HG02852 (cell line): ENCODE data around the gene CACNA2D4.

Experiments used
- ATAC-seq: cut with Tn5 transposase; IDR thresholded peaks from one replicate; pipeline ENCODE4 v1.9.1; 2021; ENCODE audit warnings: mild to moderate bottlenecking, moderate library complexity; ENCODE audit not compliant: unreplicated experiment

The CACNA2D4 gene

DNA sequence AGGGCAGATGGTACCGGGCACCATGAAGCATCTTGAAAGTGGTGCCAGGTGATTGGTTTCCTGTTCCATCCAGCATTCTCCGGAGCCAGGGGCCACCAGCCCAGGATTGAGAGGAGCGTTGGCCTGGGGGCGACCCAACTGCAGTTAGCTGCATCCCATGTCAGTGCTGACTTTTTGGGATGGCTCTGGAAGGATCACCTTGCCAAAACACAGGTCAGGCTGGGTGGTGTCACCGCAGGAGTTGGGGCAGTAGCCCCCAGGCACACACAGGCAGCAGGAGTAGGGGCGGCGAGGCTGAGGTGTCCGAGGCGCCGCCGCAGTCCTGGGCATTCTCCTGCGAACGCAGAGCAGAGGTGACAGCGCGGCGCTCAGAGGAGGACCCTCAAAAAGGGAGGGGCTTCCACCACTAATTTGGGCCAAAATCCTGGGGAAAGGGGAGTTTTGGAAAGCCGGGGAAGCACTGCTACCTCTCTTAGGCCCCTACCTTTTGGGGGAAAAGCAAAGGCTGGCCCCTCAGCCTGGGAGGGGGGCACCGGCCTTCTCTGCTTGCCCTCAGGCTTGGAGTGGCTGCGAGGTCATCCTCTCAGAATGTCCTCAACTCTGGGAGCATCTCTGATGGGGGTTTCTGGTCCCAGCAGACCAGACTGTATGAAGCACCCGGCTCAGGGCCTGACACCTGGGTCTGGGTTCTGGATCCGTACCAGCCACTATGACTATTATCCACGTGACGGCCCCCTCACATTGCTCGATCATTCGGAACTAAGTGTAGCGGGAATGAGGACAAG is 124.8 kb downstream of the CACNA2D4 start:
- no peak for ATAC-seq

DNA sequence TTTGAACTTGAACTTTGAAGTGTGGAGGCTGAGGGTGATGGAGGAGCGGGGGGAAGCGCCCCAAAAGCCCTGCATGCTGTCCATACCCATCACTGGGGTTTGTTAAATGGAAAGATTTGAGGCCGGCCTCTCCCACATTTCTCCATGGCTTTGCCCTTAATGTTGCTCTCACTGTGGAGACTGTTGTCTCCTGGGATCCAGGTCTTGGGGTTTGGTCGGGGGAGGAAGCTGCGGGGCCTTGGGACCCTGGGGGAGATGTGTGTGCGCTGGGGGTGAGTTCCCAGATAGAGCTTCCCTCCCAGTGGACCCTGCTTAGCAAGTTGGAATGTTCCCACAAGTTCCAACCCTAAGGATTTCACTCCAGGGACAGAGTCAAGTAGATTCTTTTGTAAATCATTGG is 126.0 kb downstream of the CACNA2D4 start:
- no peak for ATAC-seq

DNA sequence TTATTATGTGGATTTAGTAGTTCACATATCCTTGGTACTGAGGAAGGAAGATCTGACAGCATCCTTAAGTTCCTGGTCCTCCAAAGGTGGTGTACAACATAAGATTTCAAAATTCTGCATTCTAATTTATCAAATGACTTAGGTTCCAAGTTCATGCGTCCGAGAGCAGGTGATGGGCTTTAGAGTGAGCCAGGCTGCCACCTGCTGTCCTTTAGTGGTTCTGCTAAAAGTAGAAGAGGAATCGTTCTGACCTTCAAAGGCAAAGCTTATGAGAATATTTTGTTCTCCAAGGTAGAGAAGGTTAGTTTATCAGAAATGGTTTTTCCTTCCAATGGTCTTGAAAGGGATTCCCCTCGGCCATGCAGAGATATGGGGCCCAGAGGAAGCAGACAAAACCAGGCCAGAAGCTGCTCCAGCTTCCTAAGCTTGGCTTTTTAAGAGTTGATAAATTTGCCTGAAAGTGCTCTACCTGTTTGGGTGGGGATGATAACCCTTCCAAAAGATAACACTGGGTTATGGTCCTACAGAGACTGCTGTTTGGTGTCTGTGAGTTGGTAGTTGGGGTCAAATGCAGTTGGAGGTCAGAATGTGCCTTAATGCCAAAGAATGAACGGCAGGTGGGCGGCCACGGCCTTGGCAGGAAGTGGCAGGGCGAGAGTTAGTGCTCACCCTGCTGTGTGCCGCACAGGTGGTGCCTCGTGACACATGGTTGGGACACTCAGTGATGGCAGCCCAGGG is 127.2 kb downstream of the CACNA2D4 start:
- no peak for ATAC-seq

DNA sequence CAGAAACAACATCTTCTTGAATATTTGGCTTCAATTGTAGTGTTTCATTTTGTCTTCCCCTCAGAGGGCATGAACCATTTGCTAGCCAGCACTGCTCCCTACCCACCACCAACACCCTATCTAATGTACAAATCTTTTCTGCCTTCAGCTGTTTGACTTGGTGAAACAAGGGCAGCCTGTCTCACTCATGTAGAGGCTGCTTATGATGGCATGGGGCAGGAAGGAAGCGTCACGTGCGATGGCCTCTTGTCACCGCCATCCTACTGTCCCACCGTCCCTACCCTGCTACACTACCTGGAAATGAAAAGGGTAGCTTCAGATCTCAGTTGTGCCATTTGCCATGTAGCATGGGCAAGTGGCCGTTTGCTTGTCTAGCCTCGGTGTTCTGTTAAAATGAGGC is 128.0 kb downstream of the CACNA2D4 start:
- ATAC-seq: no peak

DNA sequence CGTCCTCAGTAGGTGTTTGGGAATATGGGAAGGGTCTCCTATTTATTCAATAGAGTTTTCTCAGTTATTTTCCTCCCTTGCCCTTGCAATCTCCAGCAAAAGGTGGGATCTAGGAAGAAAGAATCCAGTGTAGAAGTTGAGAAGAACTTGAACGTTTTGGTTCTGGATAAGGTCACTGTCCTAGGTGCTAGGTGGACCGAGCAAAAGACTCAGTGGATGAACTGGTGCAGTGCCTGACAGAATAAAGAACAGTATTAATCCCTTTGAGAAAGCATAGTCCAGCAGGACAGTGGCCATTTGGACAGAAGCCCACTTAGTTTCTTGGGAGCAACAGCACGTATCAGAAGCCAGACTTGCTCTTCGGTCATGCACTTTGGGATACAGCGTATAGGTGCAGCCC is 130.7 kb downstream of the CACNA2D4 start:
- ATAC-seq: no peak

DNA sequence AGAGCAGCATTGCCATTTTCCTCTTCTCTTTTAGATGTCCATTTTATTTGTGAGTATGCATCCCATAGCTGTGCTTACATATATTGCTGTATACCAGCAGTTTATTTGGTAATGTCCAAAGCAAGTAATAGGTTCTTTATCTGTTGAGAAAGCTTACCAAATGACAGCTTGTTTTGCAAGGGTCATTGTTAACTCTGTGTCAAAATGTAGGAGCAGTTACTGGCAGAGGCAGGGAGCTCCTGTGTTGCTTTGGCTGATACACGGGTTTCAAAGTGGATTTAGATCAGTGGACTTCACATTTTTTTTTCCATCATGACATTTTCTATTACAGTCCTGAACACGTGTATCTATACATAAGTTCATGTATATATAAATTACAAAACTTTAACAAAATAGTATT is 136.2 kb downstream of the CACNA2D4 start:
- no peak for ATAC-seq

DNA sequence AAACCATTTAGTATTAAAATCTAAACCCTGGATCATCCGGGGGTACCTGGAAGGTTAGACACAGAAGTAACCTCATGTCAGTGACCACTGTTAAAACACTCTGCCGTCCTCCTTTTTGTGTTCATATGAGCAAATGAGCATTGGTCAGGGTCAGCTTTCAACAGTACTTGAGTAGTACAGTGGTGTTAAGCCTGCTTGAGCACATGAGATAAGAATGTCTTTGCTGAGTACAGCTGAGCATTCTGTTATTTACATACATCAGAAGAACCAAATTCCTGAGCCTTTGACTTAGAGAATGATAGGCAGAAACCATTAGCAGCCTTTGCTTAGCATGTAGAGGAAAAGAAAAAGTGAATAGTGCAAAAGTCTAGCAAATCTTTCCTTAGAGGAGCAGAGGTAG is 136.7 kb downstream of the CACNA2D4 start:
- no peak for ATAC-seq

DNA sequence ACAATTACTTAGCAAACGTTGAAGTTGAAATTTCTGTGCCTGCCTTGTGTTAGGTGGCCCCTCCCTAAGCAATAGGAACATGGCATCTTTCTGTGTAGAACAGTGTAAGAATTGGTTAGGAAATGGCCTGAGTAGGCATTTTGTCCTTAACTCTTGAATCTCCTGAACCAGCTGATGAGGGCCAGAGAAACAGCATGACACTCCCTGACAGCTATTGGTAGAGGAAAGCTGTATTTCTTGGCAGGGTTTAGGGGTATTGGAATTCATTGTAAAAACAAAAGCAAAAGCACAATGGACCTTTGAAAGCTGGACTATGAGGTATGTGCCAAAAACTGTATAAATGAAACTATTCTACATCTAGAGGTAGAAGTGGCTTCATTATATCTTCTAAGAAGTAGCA is 138.7 kb downstream of the CACNA2D4 start:
- ATAC-seq: no peak

DNA sequence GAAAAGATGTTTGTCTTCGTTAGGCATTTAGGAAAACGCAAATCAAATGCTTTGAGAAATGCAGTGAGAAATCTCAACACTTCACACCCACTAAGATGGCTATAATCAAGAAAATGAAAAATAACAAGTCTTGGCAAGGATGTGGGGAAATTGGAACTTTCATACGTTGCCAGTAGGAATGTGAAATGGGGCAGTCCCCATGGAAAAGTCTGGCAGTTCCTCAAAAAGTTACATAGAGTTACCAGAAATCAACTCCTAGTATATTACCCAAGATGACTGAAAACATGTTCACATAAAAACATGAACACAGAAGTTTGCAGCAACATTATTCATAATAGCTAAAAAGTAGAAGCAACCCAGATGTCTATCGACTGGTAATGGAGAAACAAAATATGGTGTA is 139.5 kb downstream of the CACNA2D4 start:
- no peak for ATAC-seq

DNA sequence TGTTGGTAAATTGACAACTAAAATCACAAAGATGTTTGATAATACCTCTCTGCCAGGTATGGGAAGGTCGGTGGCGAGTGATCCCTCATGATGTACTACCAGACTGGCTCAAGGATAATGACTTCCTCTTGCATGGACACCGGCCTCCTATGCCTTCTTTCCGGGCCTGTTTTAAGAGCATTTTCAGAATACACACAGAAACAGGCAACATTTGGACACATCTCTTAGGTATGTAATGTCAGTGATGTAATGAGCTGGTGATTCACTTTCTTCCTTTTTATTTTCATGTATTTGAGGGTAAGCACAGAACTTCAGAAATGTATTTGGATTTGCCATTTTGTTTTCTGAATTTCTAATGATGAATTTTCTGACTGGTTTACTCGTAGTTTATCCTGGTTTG is 140.7 kb downstream of the CACNA2D4 start:
- ATAC-seq: no peak

DNA sequence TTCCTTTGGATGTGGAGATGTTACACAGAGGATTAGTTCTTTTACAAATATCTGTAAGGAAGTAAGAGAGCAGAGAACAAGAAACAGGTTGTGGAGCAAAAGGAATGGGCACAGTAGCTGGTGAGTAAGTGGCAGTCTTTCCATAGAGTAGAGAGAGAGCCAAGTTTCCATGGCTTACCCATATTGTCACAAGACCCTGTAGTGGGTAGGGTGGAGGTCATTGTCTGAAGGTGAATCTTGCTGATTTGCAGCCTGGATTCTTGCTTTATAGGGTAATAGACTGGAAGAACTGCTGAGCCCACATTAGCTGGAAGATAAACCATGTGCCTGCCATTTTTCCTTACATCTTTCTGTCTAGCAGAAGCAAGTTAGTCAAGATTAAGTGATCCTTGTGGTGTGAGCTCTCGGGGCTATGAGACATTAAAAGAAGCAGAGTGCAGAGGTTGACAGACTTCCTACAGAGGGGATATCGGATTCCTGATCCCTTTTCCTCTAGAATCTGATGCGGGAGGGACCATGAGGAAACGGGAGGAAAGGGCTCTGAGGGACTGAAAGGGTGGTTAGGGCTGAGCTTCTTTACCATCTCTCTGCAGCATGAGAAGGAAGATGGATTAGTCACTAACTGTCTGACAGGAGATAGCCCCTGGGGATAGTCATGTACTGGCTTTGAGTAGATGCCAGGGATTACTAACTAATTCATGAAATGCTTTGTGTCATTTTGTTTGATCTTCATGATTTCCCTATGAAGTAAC is 142.1 kb downstream of the CACNA2D4 start:
- ATAC-seq: no peak

DNA sequence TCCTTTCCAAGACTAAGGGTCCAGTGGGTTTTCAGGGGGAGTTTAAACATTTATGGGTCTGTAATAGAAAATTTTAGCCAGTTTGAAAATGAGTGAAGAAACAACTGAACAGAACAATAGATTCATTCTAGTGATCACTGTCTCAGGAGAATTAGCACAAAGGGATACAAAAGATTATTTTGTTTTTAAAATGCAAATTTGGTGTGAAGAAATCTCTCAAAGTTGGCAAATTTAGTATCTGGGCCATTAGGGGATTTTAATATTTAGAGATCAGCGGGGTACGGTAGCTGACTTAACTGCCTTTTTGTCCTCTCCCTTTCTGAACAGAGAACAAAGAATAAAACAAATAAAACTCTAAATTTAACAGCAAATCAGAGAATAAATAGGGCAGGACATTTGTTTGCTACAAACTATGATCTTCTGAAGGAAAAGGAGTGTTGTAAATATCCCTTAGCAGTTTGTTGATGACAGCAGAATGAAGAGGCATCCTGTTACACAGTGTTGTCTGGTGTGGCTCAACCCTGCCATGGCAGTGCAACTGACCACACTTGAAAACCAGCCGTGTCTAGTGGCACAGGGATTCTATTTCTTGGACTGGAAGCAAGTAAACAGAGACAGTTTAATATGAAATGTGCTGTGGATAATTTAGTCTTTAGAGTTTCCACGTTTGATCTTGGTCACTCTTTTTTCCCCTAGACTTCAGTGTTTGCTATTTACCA is 144.4 kb downstream of the CACNA2D4 start:
- ATAC-seq: no peak

DNA sequence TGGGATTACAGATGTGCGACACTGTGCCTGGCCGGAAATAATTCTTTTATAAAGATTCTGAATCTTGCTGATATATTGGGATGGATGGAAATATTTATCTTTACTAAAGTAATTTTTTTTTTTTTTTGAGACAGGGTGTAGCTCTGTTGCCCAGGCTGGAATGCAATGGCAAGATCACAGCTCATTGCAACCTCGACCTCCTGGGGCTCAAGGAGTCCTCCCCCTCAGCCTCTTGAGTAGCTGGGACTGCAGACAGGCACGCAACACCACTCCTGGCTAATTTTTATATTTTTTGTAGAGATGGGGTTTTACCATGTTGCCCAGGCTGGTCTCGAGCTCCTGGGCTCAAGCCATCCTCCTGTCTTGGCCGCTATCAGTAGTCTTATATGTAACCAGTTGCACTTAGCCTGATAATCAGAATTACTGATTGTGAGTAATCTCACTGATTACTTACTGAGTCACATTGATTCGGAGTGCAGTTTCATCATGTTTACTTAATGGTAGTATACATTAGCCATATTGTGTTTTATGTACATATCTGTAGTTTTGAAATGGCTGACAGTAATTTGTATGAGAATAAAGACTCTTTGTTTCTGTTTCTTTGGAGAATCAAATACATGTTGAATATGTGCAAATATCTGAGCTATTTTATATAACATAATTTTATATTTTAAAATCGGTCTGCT is 148.5 kb downstream of the CACNA2D4 start:
- ATAC-seq: no peak

DNA sequence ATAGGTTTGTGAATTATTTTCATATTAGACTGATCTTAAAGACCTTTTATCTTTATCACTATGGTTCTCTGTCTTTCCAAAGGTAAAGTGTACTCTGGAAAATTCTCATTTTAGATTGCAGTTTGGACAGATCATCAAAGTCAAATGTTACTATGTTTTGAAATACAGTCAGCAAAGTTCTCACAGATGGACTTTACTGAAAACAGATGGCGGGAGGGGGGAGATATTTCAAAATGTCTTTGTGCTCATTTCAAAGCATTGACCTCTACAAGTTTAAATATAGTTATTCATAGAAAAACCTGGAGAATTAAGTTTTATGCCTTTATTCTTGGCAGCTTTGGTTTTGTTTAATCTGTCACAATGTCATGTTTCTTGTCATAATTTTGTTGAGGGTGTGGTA is 149.8 kb downstream of the CACNA2D4 start:
- no peak for ATAC-seq

DNA sequence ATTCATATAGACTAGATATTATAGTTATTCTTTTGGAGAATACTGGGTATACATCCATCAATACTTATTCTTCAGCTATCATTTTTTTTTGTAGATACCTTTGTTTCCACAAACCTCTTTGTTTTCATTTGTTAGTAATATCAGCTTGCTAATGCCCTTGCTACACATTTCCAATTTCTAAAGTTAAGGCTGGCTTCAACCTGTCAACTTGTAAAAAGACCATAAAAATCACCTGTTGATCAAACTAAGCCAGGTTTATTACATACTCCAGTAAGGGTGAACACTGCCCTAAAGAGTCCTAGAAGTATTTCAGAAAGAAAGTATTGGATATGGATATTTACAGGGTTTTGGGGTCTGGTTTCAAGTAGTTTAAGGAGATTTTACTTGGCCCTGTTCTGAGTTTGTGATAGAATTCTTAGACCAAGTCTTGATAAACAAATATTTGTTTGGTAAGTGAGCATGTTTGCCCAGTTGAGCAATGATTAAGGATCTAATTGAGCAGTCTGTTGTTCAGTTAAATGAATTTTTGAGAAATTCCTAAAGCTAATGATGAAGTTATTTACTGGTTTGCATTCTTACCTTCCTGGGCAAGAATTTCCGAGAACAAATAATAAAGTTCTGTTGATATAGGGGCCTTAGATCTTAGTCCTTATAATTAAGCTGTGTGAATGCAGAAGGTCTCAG is 150.9 kb downstream of the CACNA2D4 start:
- ATAC-seq: no peak

DNA sequence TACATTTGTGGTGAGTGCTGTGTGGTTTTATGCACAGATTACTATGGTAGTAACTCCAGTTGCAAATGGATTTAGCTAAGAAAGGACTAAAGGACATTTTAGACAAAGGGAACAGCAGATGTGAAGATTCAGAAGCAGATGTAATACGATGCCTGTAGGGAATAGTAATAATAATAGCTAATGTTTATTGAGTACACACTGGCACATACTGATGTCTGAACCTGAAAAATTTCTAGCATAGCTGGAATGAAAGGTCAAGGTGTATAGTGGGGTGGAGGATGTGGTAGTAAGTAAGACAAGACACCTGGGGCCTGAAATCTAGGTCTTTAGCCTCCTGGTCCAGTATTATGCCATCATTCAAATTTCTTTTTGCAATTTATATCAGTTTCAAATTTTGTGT is 152.3 kb downstream of the CACNA2D4 start:
- no peak for ATAC-seq

DNA sequence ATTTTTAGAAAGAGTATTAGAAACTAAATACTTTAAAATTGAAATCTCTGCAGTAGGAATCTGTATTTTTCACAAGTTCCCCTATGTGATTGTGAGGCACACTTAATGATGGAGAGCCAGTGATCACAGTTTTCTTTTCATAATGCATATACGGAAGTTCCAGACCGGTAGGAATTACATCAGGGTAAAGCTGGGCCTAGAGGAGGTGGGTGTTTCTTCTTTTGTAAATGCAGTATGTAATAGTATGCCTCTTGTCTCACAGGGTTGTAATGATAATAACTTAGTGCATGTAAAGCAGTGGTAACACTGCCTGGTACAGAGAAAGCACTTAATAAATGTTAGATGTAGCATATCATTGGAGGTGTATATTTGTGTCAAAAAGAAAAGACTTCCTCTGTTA is 155.3 kb downstream of the CACNA2D4 start:
- no peak for ATAC-seq

DNA sequence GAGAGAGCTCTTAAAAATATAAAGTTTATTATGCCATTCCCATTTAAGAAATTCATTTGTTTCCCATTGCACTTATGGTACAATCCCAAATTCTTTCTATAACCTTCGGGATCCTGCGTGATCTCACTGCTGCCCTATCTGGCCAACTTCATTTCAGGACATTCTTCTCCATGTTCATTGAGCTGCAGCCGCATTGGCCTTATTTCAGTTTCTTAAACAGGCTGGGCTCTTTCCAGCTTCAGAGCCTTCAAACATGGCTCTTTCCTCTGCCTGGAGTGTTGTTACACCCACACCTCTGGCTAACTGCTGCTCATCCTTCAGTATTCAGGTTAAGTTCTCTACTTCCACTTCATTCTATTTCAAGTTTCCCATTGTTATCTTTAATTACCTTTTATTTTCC is 156.6 kb downstream of the CACNA2D4 start:
- ATAC-seq: no peak

DNA sequence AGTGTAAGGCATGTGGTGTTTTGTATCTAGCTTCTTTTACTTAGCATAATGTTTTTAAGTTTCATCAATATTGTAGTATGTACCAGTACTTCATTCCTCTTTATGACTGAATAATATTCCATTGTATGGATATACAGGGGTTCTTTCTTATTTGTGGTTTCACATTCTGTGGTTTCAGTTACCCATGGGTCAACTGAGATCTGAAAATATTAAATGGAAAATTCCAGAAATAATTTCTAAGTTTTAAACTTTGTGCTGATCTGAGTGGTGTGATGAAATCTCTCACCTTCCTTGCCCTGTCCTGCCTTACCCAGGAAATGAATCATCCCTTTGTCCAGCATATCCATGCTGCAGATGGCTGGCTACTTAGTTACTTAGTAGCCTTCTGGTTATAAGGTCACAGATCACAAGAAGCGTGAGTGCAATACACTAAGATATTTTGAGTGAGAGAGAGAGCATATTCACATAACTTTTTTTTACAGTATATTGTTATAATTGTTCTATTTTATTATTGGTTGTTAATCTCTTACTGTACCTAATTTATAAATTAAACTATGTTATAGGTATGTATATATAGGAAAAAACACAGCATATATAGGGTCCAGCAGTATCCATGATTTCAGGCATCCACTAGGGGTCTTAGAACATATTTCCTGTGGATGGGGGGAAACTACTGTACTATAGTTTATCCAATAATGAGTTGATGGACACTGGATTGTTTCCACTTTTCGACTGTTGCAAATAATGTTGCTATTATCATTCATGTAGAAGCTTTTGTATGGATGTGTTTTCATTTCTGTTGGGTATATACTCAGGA is 157.7 kb downstream of the CACNA2D4 start:
- ATAC-seq: no peak
